Panc1 (cell line): Measurements from ENCODE around the gene NCK2. TPM values are rescaled to one million over a fixed set of nuclear protein-coding genes. Genes with fewer than 3 reads are reported as not detected.

ENCODE experiments used
- ATAC-seq: fragments of 200-7000 bp; cut with Tn5 transposase; 2 replicates; pipeline ENCODE4 v1.9.1; 2020; ENCODE audit warnings: mild to moderate bottlenecking, moderate library complexity
- BruUV-seq: library from RNA; stranded (reverse); fragments of 400-500 nt; replicated peaks from 2 replicates; lab custom pipeline; 2021; lab: Mats Ljungman, UMichigan
- CTCF ChIA-PET: fragments of 300-600 bp; sonication (Branson Sonifier 250); formaldehyde crosslinking; loops from one replicate; lab custom pipeline; 2022; ENCODE audit warnings: antibody characterized with exemption; lab: Charles Lee
- POLR2A ChIA-PET: fragments of 300-600 bp; sonication (Branson Sonifier 250); formaldehyde crosslinking; loops from one replicate; lab custom pipeline; 2022; ENCODE audit warnings: antibody characterized with exemption; lab: Charles Lee
- DNase-seq: peaks from one replicate; pipeline ENCODE4 v3.0.0-alpha.2; 2010; ENCODE audit warnings: low read depth, low spot score
- H3K27ac ChIP-seq: 2 replicates; pipeline ENCODE4 v1.5.1; 2011; ENCODE audit warnings: mild to moderate bottlenecking, low read length, inconsistent platforms
- H3K27me3 ChIP-seq: fragments of 200-500 bp; sonication (Bioruptor generic); 2 replicates; pipeline ENCODE4 v1.6.0; 2014; ENCODE audit warnings: low read length, inconsistent platforms; ENCODE audit not compliant: control insufficient read depth, insufficient read depth
- H3K36me3 ChIP-seq: fragments of 200-500 bp; sonication (Bioruptor generic); 2 replicates; pipeline ENCODE4 v1.5.1; 2014; ENCODE audit warnings: inconsistent platforms, mild to moderate bottlenecking, low read length, moderate library complexity; ENCODE audit not compliant: control insufficient read depth, insufficient read depth
- H3K4me1 ChIP-seq: 2 replicates; pipeline ENCODE4 v1.5.1; 2011; ENCODE audit warnings: inconsistent platforms, mild to moderate bottlenecking, low read length, moderate library complexity; ENCODE audit not compliant: control insufficient read depth, insufficient read depth
- H3K4me3 ChIP-seq, 2 experiments: 2 replicates each; pipeline ENCODE4 v1.5.1; 2011 to 2012; ENCODE audit warnings: low read depth in 2 of 2, low read length in 2 of 2, mild to moderate bottlenecking in 2 of 2, inconsistent platforms in 1 of 2, moderate library complexity in 1 of 2
- H3K9me3 ChIP-seq: fragments of 200-500 bp; sonication (Bioruptor generic); 2 replicates; pipeline ENCODE4 v1.5.1; 2014; ENCODE audit warnings: low read depth, mild to moderate bottlenecking, inconsistent platforms, low read length, moderate library complexity; ENCODE audit not compliant: control insufficient read depth, insufficient read depth
- POLR2AphosphoS5 ChIP-seq: IDR thresholded peaks from 2 replicates; pipeline ENCODE4 v1.6.1; 2012; ENCODE audit warnings: mild to moderate bottlenecking, low read depth, low read length, moderate library complexity
- SIN3A ChIP-seq: IDR thresholded peaks from 2 replicates; pipeline ENCODE4 v1.6.1; 2012; ENCODE audit warnings: low read depth, mild to moderate bottlenecking, low read length, moderate library complexity, borderline replicate concordance; ENCODE audit not compliant: insufficient read depth
- TCF7L2 ChIP-seq: IDR thresholded peaks from 2 replicates; pipeline ENCODE4 v1.6.1; 2011; ENCODE audit warnings: mild to moderate bottlenecking, low read depth, low read length, inconsistent platforms
- in situ Hi-C: cut with HindIII; loops from 2 replicates; pipeline ENCODE4 v1.10.0; 2016; ENCODE audit warnings: low sequenced_read_pairs, low pct_unique_long_range_greater_than_20kb
- intact Hi-C: fragments of 100-400 bp; cut with micrococcal nuclease; formaldehyde crosslinking; loops from one replicate; pipeline ENCODE4 v1.10.0; 2022; ENCODE audit not compliant: unreplicated experiment
- total RNA-seq: library from RNA; stranded (reverse); gene quantifications from one replicate; pipeline ENCODE4 v1.2.1, GENCODE V29; 2021; ENCODE audit not compliant: unreplicated experiment
- TF ChIP-seq, protein P1 (sequence below): fragments of 450-650 bp; IDR thresholded peaks from 2 replicates; pipeline ENCODE4 v1.5.1; 2017; ENCODE audit warnings: mild to moderate bottlenecking
- TF ChIP-seq, protein P2 (sequence below), 2 experiments: IDR thresholded peaks; 2 replicates each; pipeline ENCODE4 v1.6.1; 2011 to 2012; ENCODE audit warnings: low read depth in 2 of 2, control low read depth in 1 of 2, low read length in 1 of 2, mild to moderate bottlenecking in 1 of 2, moderate library complexity in 1 of 2; ENCODE audit not compliant: insufficient read depth in 1 of 2

NCK2 gene
- total RNA-seq, 1 experiment from 2014 or later, result 60.7 TPM

DNA sequence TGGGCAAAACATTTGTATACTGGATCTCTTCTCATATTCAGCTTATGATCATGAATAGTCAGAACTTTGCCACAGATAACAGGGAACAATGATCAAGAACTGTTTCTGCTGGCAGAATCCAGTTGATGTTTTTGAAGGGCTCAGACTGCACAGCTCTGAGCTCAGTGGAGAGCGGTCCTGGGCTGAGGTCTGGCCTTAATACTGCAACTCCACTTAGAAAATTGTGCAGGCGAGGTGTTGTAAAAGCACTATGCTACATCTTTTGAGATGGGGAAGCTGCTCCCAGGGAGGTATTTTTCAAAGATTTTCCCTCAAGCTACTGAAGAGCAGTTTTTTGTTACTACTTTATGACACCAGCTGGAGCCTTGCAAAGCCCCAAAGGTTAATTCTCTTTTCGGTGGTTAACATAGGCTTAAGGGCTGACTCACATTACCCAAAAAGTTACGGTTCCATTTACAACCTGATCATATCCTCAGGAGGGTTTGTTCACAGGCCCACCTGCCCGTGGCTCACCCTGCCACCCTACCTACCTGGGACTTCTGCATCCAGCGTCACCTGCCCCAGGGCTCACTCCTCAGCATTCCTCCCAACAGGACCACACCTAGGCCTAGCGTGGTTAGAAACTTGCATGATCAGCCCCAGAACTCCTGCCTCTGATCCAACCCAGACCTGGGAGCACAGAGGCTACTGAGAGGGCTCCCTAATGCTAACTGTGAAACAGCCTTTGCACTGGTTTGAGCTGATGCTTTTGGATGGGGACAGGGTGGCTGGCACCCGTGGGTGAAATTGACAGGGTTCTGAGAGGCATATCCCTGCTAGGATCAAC, 114.4 kb downstream of the NCK2 start:
- TF ChIP-seq, protein P1, sequence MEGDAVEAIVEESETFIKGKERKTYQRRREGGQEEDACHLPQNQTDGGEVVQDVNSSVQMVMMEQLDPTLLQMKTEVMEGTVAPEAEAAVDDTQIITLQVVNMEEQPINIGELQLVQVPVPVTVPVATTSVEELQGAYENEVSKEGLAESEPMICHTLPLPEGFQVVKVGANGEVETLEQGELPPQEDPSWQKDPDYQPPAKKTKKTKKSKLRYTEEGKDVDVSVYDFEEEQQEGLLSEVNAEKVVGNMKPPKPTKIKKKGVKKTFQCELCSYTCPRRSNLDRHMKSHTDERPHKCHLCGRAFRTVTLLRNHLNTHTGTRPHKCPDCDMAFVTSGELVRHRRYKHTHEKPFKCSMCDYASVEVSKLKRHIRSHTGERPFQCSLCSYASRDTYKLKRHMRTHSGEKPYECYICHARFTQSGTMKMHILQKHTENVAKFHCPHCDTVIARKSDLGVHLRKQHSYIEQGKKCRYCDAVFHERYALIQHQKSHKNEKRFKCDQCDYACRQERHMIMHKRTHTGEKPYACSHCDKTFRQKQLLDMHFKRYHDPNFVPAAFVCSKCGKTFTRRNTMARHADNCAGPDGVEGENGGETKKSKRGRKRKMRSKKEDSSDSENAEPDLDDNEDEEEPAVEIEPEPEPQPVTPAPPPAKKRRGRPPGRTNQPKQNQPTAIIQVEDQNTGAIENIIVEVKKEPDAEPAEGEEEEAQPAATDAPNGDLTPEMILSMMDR, result no peak
- TF ChIP-seq POLR2AphosphoS5, result no peak
- TF ChIP-seq SIN3A, result no peak
- TF ChIP-seq, protein P2, sequence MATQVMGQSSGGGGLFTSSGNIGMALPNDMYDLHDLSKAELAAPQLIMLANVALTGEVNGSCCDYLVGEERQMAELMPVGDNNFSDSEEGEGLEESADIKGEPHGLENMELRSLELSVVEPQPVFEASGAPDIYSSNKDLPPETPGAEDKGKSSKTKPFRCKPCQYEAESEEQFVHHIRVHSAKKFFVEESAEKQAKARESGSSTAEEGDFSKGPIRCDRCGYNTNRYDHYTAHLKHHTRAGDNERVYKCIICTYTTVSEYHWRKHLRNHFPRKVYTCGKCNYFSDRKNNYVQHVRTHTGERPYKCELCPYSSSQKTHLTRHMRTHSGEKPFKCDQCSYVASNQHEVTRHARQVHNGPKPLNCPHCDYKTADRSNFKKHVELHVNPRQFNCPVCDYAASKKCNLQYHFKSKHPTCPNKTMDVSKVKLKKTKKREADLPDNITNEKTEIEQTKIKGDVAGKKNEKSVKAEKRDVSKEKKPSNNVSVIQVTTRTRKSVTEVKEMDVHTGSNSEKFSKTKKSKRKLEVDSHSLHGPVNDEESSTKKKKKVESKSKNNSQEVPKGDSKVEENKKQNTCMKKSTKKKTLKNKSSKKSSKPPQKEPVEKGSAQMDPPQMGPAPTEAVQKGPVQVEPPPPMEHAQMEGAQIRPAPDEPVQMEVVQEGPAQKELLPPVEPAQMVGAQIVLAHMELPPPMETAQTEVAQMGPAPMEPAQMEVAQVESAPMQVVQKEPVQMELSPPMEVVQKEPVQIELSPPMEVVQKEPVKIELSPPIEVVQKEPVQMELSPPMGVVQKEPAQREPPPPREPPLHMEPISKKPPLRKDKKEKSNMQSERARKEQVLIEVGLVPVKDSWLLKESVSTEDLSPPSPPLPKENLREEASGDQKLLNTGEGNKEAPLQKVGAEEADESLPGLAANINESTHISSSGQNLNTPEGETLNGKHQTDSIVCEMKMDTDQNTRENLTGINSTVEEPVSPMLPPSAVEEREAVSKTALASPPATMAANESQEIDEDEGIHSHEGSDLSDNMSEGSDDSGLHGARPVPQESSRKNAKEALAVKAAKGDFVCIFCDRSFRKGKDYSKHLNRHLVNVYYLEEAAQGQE (IDR thresholded peaks at IDR 0.05; ENCODE audit: insufficient read depth in 1 of 2, low read depth in 2 of 2, low read length in 1 of 2), result no peak
- no peak for TF ChIP-seq TCF7L2
- BruUV-seq, result no TSS peak
- no peak for ATAC-seq
- Histone ChIP-seq H3K4me1 (no peaks in the 10 kb centered on the region), H3K9me3 (no peaks in the 10 kb centered on the region), H3K36me3 (no peaks in the 10 kb centered on the region), H3K27me3 (no peaks in the 10 kb centered on the region), H3K27ac (no peak overlapping the region), H3K4me3 (no peak overlapping the region)
- ChIA-PET CTCF (no interaction called here), POLR2A (no interaction called here)
- in situ Hi-C loops, result no loop called here
- intact Hi-C loops, result no loop called here
- no peak for DNase-seq

DNA sequence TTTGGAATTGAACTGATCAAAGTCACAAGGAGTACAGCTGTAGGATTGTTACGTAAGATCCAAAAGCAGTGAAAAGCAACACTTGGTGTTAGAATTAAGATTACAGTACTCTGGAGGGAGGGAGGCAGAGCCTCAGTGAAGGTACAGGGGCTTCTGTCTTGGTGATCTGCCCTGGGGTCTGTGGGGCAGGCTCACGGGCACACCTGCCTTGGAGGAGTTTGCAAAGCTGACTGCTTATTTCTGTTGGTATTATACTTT, 114.9 kb downstream of the NCK2 start:
- ChIA-PET CTCF (no interaction called here), POLR2A (no interaction called here)
- intact Hi-C loops, result no loop called here

More for the DNA sequence above, 114.9 kb downstream of the NCK2 start:
- no peaks in the 10 kb centered on the region for H3K27me3 ChIP-seq
- H3K27ac ChIP-seq, result no peak overlapping the region
- in situ Hi-C loops, result no loop called here
- ATAC-seq (no peak), DNase-seq (no peak)
- BruUV-seq, result no TSS peak
- TF ChIP-seq SIN3A (no peak), TCF7L2 (no peak), POLR2AphosphoS5 (no peak)
- TF ChIP-seq, protein P2 (IDR thresholded peaks at IDR 0.05; ENCODE audit: insufficient read depth in 1 of 2, low read depth in 2 of 2, low read length in 1 of 2), result no peak
- TF ChIP-seq, protein P1, result no peak
- no peaks in the 10 kb centered on the region for H3K36me3 ChIP-seq
- H3K9me3 ChIP-seq, result no peaks in the 10 kb centered on the region
- H3K4me1 ChIP-seq, result no peaks in the 10 kb centered on the region
- no peak overlapping the region for H3K4me3 ChIP-seq
